ENCODE measurements around the gene SCNM1.
"Not testable (repeated sequence)": the region's sequence is repeated elsewhere in the genome, so short reads cannot be mapped to it uniquely, and the experiment has no call there.

Gene SCNM1

DNA sequence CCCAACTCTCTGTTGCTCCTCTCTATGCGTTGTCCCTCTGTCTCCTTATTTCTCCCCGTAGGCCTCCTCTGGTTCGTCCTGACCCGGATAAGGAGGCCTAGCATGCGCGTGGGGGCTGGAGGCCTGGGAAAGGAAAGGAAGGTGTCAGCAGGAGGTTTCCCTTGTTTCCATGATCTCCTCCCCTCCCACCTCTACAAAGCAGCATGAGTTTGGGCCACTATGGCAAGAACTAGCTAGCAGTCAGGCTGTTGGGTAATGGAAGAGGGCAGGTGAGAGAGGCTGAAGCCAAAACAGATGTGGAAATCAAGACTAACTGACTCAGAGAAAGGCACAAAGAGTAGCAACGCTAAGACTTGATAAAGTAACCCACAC is 18.8 kb upstream of the SCNM1 start:
- no peak for FAIRE-seq

- no peak for FAIRE-seq
Observed at GRCh38 chr1:151147665-151148064, 18.3 kb upstream of the SCNM1 start.

- no peak for FAIRE-seq
Observed at GRCh38 chr1:151156515-151156819, 9.5 kb upstream of the SCNM1 start, which contains the start of gene TNFAIP8L2. TNFAIP8L2 (plus strand) TSS chr1:151156649; CDS start chr1:151158698, 2,049 bp downstream.

DNA sequence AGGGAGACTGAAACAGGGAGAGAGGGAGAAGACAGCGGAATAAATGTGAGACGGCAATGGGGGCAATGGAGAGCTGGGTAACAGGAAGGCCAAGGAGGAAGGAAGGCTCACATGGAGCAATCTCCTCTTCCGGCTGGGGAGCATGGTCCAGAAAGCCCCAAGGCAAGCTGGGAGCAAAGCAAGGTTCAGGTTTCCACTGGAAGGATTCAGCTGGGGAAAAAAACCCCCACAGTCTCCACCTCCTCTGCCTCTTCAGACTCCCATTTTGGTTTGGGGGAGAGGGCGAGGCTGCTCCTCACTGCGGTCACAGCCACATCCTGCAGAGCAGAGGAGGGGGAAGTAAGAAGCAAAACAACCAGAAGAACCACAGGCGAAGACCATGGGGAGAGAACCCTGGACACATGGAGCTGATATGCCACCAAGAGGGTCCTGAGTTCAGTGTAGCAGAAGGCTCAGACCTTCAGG is 8.8 kb upstream of the SCNM1 start:
- no peak for FAIRE-seq

DNA sequence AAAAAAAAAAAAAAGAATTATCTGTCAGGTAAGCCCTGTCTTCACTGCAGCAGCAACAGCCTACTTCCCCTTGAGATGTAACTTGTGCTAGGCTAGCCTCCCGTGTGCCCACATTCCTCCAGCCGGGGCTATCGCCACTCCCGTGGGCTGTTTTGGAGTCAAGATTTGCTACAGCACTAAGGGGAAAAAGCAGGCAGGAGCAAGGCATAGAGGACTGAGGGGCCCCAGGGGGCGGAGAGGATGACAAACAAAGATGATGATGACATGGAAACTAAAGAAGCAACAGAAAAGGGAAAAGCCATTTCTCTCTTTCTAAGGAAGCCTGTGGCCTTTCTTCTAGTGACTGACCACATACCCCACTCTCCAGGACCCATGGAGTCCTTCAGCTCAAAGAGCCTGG is 7.6 kb upstream of the SCNM1 start:
- FAIRE-seq: no peak

DNA sequence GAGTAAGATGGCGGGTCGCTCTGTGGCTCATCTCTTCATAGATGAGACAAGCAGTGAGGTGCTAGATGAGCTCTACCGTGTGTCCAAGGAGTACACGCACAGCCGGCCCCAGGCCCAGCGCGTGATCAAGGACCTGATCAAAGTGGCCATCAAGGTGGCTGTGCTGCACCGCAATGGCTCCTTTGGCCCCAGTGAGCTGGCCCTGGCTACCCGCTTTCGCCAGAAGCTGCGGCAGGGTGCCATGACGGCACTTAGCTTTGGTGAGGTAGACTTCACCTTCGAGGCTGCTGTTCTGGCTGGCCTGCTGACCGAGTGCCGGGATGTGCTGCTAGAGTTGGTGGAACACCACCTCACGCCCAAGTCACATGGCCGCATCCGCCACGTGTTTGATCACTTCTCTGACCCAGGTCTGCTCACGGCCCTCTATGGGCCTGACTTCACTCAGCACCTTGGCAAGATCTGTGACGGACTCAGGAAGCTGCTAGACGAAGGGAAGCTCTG is 7.1 kb upstream of the SCNM1 start:
- FAIRE-seq: no peak

- no peak for FAIRE-seq
Observed at GRCh38 chr1:151159373-151159772, 6.6 kb upstream of the SCNM1 start.

GRCh38 chr1:151164732-151165280 is 1.1 kb upstream of the SCNM1 start:
- FAIRE-seq: no peak

DNA sequence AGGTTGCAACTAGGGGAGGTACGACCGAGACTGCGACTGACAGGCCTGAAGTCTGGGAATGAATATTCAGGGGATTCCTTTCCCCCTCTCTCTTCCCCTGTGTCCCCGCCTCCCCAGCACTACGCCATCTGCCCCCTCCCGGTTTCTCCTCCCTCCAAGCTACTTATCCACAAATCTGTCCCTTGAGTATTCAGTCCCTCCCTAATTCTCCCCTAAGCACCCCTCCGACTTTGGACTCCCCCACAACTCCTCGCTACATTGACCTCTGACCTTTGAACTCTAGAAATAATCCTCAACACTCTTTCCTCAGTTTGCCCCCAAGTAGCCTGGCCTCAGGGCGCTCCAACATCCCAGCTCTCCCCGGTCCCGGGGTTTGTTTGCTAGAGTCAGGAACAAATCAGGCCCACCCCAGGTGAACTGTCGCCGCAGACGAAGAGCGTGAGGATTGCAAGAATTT is 635 bp upstream of the SCNM1 start:
- FAIRE-seq: no peak

DNA sequence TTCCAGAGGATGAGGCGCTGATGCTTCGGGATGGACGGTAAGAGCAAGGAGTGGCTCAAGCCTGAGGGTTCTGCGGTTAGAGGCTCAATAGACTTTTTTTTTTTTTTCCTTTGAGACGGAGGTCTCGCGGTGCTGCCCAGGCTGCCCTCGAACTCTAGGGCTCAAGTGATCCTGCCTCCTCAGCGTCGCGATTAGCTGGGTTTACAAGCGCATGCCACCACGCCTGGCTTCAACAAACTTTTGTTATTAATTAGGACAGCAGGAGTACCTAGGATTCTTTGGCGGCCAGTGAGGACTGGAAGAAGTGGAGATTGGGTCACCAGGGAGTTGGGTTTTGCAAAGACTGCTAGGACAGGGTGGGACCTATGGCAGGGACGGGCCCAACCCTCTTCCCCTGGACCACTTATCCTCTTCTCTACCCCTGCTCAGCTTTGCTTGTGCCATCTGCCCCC is 587 bp downstream of the SCNM1 start:
- no peak for FAIRE-seq

DNA sequence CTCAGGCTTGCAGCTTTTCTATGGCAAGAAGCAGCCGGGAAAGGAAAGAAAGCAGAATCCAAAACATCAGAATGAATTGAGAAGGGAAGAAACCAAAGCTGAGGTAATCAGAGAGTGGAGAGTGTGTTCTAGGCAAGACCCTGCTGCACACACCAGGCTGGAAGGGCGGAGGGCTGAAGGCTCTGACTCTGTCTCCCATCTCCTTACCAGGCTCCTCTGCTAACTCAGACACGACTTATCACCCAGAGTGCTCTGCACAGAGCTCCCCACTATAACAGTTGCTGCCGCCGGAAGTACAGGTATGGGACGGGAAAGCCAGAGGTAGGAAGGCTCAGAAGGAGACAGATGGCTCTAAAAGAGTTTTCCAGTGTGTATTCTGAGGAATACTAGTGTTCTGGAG is 1.2 kb downstream of the SCNM1 start:
- no peak for FAIRE-seq

DNA sequence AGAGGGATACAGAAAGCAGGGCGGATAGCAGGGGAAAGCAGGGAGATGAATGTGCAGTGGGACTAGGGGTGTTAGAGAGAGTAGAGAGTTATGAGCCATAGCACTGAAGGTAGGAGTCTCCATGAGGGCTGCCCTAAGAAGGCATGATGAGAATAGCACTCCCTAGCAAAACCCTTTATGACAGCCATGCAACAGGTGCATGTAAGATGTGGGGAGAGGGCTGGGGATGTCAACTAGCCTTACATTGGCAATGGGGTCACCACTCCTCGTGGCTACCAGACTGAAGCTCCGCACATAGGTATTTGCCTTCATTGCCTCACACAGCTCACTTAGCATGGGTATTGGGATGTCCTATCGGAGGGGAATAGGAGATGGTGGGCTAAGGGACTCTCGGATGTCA is 5.2 kb downstream of the SCNM1 start:
- no peak for FAIRE-seq

GRCh38 chr1:151175041-151175741 is 9.2 kb downstream of the SCNM1 start:
- no peak for FAIRE-seq

- no peak for FAIRE-seq
Observed at GRCh38 chr1:151175863-151176262, 9.9 kb downstream of the SCNM1 start, which contains the start of gene TMOD4. TMOD4 (minus strand) TSS chr1:151175981; CDS start chr1:151174875, 1,106 bp downstream.

DNA sequence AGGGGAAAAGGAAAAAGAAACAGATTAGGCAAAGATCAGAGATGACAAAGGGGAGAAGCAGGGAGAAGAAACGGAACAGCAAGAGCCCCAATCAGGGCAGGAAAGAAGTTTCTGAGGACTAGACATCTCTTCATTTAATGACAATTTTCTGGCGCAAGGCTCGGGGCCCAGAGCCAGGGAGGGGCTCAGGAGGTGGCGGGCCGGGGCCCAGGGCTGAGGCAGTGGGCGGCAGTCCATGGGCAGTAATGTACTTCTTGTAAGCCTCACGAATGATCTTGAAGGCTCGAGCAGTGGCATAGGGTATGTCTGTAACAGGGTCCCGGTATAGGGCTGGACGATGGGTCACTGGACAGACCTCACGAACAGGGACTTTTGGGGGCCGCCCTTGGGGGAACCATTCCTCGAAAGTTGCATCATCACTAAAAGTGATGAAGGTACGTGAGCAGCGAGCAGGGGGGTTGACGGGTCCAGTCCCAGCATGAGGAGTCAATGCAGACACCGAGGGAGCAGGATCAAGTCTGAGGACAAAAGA is 10.6 kb downstream of the SCNM1 start:
- no peak for FAIRE-seq

GRCh38 chr1:151184211-151184610 is 18.3 kb downstream of the SCNM1 start:
- no peak for FAIRE-seq

DNA sequence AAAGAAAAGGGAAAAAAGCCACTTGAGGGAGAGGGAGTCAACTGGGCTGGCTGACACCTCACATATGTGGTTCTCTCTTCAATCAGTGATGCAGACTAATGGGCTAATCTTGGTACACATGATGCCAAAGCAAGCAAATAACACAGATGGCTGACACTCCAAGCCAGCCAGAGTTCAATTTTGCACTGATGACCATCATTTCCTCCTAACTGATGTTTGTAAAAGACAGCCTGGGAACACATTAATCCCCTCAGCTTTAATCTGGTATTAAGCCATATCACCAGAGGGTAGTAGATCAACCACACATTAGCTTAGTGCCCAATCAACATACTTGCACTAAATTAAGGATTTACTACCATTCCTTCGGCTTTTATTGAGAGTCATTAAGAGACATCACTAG is 21.3 kb downstream of the SCNM1 start:
- no peak for FAIRE-seq

DNA sequence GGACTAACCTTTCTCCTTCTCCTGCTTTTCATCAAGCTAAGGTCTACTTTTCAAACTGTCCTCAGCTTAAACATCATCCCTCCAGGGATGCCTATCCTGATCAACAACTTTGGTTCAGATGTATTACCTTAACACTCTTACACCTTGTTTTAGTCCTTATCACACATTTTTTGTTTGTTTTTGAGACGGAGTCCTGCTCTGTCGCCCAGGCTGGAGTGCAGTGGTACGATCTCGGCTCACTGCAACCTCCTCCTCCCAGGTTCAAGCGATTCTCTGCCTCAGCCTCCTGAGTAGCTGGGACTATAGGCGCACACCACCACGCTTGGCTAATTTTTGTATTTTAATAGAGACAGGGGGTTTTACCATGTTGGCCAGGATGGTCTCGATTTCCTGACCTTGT is 22.7 kb downstream of the SCNM1 start:
- not testable (repeated sequence) for FAIRE-seq

- FAIRE-seq: no peak
Observed at GRCh38 chr1:151189637-151190445, 23.9 kb downstream of the SCNM1 start, which contains the start of gene VPS72. VPS72 (minus strand) TSS chr1:151190197; CDS start chr1:151190121, 76 bp downstream.

DNA sequence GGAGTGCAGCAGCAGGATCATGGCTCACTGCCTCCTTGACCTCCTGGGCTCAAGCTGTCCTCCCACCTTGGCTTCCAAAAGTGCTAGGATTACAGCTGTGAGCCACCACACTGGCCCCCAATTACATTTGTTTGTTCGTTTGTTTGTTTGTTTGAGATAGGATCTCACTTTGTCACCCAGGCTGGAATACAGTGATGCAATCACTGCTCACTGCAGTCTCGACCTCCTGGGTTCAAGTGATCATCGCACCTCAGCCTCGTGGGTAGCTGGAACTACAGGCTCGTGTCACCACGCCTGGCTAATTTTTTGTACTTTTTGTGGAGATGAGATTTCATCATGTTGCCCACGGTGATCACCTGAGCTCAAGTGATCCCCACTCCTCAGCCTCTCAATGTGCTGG is 26.1 kb downstream of the SCNM1 start:
- FAIRE-seq: no peak

- FAIRE-seq: no peak
Observed at GRCh38 chr1:151193304-151193703, 27.4 kb downstream of the SCNM1 start.

DNA sequence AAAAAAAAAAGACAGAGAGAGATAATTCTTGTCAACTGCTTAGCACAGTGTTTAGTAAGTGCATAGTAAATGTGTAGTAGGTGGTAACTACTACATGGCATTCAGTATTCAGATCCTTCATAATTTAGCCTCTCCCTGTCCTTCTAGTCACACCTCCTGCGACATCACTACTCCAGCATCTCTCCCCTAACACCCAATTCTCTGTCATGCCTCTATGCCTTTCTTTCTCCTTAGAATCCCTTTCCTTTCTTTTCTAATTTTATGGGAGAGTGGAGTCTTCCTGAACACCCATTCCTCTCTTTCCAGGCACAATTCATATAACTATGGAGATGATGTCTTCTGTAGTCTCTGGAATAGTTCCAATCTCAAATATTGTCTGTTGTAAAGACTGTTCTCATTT is 27.9 kb downstream of the SCNM1 start:
- no peak for FAIRE-seq

All from endometrium (tissue), 2 donors.